CD4-positive, alpha-beta memory T cell (primary cell): ENCODE results near the gene ATP8B3. TPM values are rescaled to one million over a fixed set of nuclear protein-coding genes. Genes with fewer than 3 reads are reported as not detected.

Experiments
- CTCF ChIA-PET: fragments of 350-600 bp; sonication (Branson Sonifier 250); formaldehyde crosslinking; loops from one replicate; lab custom pipeline; 2021; ENCODE audit warnings: inconsistent platforms; ENCODE audit not compliant: partially characterized antibody; lab: Charles Lee
- POLR2A ChIA-PET: fragments of 350-600 bp; sonication (Branson Sonifier 250); formaldehyde crosslinking; loops from one replicate; lab custom pipeline; 2021; ENCODE audit not compliant: partially characterized antibody; lab: Charles Lee
- DNase-seq, 5 donors: peaks; one replicate each; pipeline versions ENCODE4 v3.0.0 to v3.0.0-alpha.2; 2020 to 2022; ENCODE audit warnings: mixed read lengths in 1 of 5
- H3K27ac ChIP-seq: one replicate; pipeline ENCODE4 v1.7.0; 2013; ENCODE audit warnings: low read depth, low read length
- H3K27me3 ChIP-seq: 2 replicates; pipeline ENCODE4 v1.7.0; 2013; ENCODE audit warnings: mild to moderate bottlenecking, low read length, moderate library complexity; ENCODE audit not compliant: insufficient read depth
- H3K36me3 ChIP-seq: 2 replicates; pipeline ENCODE4 v1.7.0; 2013; ENCODE audit warnings: mild to moderate bottlenecking, low read length, moderate library complexity; ENCODE audit not compliant: insufficient read depth
- H3K4me1 ChIP-seq: 2 replicates; pipeline ENCODE4 v1.7.0; 2013; ENCODE audit warnings: mild to moderate bottlenecking, low read length, moderate library complexity; ENCODE audit not compliant: insufficient read depth
- H3K4me3 ChIP-seq, 2 donors: one replicate each; pipeline ENCODE4 v1.7.0; 2013; ENCODE audit warnings: low read length in 2 of 2, mild to moderate bottlenecking in 1 of 2
- H3K9me3 ChIP-seq, 2 donors: one replicate each; pipeline ENCODE4 v1.7.0; 2013; ENCODE audit warnings: low read length in 2 of 2, control low read depth in 1 of 2; ENCODE audit not compliant: control insufficient read depth in 1 of 2
- H3K27ac Mint-ChIP-seq, 7 donors: one replicate each; pipeline ENCODE4 v1.8.0; 2020 to 2021; ENCODE audit warnings: mixed read lengths in 7 of 7, mild to moderate bottlenecking in 6 of 7, inconsistent platforms in 3 of 7, moderate library complexity in 3 of 7
- H3K27me3 Mint-ChIP-seq, 2 donors: one replicate each; pipeline ENCODE4 v1.8.0; 2020 to 2021; ENCODE audit warnings: mixed read lengths in 2 of 2
- H3K36me3 Mint-ChIP-seq, 2 donors: one replicate each; pipeline ENCODE4 v1.8.0; 2020 to 2021; ENCODE audit warnings: mixed read lengths in 2 of 2, inconsistent platforms in 1 of 2, mild to moderate bottlenecking in 1 of 2
- H3K4me1 Mint-ChIP-seq, 4 donors: one replicate each; pipeline ENCODE4 v1.8.0; 2020 to 2021; ENCODE audit warnings: mixed read lengths in 4 of 4, mild to moderate bottlenecking in 1 of 4
- H3K4me3 Mint-ChIP-seq, 8 donors: one replicate each; pipeline ENCODE4 v1.8.0; 2020 to 2021; ENCODE audit warnings: mixed read lengths in 8 of 8, mild to moderate bottlenecking in 7 of 8, moderate library complexity in 6 of 8, inconsistent platforms in 3 of 8
- H3K9me3 Mint-ChIP-seq, 8 donors: one replicate each; pipeline ENCODE4 v1.8.0; 2020 to 2021; ENCODE audit warnings: mixed read lengths in 8 of 8, mild to moderate bottlenecking in 5 of 8, inconsistent platforms in 3 of 8, moderate library complexity in 1 of 8
- intact Hi-C: fragments of 100-400 bp; cut with micrococcal nuclease; formaldehyde crosslinking; loops from one replicate; pipeline ENCODE4 v1.15.1; 2023
- polyA plus RNA-seq, 2 donors: library from polyadenylated mRNA; unstranded; fragments of 300-500 nt; fragmentation: Illumina TruSeq; gene quantifications; one replicate each; pipeline ENCODE4 v1.2.3, GENCODE V29; 2021
- total RNA-seq, 2 experiments: library from RNA; stranded (reverse); gene quantifications; one replicate each; pipeline ENCODE4 v1.2.3, GENCODE V29; 2021

Gene ATP8B3
- total and polyA plus RNA-seq, 4 experiments from 2014 or later: 0.73 to 5.5 (median 3.6) TPM

DNA sequence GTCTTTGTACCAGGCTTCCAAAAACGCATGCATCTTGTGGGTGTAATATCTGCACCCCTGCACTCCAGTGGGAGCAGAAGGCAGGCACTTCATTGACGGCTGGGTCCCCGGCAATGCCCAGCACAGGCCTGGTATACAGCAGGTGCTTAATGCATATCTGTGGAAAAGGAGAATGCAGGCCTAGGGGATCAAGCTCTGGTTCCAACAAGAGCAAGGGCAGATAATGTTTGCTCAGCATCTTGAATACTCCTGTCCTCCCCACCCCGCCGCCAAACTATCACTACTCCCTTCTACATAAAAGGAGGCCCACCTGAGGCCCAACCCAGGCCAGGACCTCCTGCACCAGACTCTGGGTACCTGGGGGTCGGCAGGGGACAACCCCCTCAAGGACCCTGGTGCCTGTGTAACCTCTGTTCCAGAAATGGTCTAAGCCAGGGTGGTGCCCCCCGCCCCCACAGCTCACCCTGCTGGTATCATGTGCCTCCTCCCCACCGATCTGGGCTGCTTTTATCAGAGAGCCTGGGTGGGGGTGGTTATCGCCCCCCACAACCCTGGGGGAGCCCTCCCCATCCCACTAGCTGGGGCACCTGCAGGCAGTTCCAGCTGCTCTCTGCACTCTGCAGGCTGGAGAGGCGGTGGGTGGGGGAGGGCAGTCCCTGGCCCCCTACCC is 46.5 kb upstream of the ATP8B3 start:
- Histone ChIP-seq H3K36me3 (no peaks in the 10 kb centered on the region), H3K27me3 (no peaks in the 10 kb centered on the region), H3K27ac (peak overlapping the region; percentile 73), H3K9me3 (no peaks in the 10 kb centered on the region), H3K4me1 (peaks cover 82% of the 10 kb centered on the region), H3K4me3 (no peak overlapping the region)
- H3K9me3 Mint-ChIP-seq: peaks cover 0 to 2% (median 0%) of the 10 kb centered on the region in 8 donors
- no peaks in the 10 kb centered on the region for H3K27me3 Mint-ChIP-seq
- intact Hi-C loops: no loop called here
- peak overlapping the region; percentile 83 to 99 (median 90) for H3K27ac Mint-ChIP-seq
- ChIA-PET CTCF (interaction anchor here (1.3 kb wide), 1 partner anchor 10 kb away, joined by 4 read pairs; the partner anchor contains the start of gene REXO1), POLR2A (interaction anchor here (0.6 to 5.1 kb wide), 5 partner anchors 14 to 1945 kb away, joined by 3 to 41 read pairs (median 8); partner anchors contain the start of gene ABHD17A)
- H3K4me3 Mint-ChIP-seq: peak overlapping the region in 7 of 8 donors; percentile 1 to 80 (median 48)
- H3K4me1 Mint-ChIP-seq: peaks cover 21 to 74% (median 44%) of the 10 kb centered on the region in 4 donors
- DNase-seq: no peak
- H3K36me3 Mint-ChIP-seq: peaks cover 0 to 7% of the 10 kb centered on the region in 2 donors

DNA sequence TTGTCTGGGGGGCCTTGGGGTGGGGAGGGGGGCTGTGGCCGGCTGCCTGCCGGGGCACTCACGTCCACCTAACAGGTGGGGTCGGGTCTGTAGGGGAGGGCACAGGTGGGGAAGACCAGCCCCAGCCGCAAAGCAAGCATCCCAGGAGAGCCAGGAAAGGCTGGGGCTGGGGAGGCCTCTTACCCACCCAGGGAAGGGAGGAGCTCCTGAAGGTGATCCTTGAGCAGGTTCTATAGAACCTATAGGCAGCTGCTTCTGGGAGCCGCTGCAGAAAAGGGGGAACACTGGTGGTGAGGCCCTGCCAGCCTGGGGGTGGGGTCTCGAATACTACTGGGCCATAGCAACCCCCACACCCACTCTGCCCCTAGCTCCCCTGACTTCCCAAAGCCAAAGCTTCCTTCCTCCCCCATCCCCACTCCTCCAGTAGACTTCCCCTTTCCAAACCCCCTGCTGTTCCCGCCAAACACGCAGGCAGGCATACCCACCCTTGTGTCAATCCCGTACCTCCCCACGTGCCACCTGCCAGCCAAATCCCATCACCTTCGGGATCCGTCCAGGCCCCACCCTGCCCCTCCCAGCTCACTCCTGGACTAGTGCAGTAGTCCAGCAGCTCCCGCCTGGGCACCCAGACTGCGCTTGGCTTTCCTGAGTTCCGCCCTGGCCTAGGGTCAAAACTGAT is 45.7 kb upstream of the ATP8B3 start:
- ChIA-PET CTCF (interaction anchor here (0.6 to 1.4 kb wide), 4 partner anchors 9 to 84 kb away, joined by 3 to 4 read pairs (median 4); partner anchors contain the start of gene REXO1), POLR2A (interaction anchor here (0.9 to 5.1 kb wide), 7 partner anchors 9 to 228 kb away, joined by 3 to 41 read pairs (median 5); partner anchors contain the start of gene ABHD17A)
- peak overlapping the region in 1 of 2 donors; percentile 77 for H3K4me3 ChIP-seq
- no peaks in the 10 kb centered on the region for H3K27me3 ChIP-seq
- H3K36me3 ChIP-seq: no peaks in the 10 kb centered on the region
- Mint-ChIP-seq H3K27me3 (no peaks in the 10 kb centered on the region), H3K4me1 (peaks cover 25 to 81% (median 50%) of the 10 kb centered on the region in 4 donors), H3K9me3 (peaks cover 0 to 2% (median 0%) of the 10 kb centered on the region in 8 donors), H3K36me3 (peaks cover 0 to 9% of the 10 kb centered on the region in 2 donors), H3K27ac (peak overlapping the region; percentile 76 to 99 (median 87)), H3K4me3 (peak overlapping the region in 7 of 8 donors; percentile 51 to 80 (median 69))
- intact Hi-C loops: no loop called here
- H3K9me3 ChIP-seq: no peaks in the 10 kb centered on the region
- H3K27ac ChIP-seq: peak overlapping the region; percentile 73
- DNase-seq: no peak
- peaks cover 90% of the 10 kb centered on the region for H3K4me1 ChIP-seq

DNA sequence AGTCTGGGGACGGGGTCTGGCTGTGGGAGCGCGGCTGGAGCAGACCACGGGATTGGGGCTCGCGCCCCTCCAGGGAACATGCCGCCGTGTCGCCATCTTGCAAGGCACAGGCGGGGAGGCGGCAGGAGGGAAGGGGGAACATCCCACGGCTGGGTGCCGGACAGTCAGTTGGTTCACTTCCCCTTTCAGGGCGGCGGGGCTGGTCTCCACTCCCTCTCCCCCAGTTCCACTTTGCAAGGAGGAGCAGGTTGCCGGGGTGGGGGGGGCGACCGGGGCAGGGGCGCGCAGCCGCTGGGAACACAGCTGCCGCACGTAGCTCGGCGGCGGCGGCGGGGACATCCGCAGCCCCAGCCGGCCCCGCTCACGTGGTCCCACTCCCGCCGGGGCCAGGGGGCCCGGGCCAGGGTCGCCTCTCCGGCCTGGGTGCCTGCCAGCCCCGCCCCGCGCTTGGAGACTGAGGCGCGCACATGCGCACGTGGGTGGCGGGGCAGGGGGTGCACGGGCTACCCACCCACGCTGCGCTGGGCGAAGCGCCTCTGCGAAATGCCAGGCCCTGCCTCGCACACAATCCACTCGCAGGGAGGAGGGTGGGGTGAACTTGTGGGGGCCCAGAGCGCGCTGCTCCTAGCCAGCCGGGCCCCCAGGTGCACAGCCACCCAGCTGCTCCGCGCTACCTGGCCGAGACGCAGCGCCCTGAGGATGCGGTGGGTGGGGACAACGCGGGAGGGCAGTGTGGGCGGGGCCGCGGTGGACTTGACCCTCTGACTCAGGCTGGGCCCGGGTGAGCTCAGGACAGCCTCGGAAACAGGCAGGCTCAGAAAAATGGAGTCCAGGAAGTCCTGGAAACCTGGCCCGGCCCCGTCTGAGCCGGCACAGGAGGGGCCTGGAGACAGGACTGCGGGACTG is 44.9 kb upstream of the ATP8B3 start:
- H3K27me3 Mint-ChIP-seq: no peaks in the 10 kb centered on the region
- H3K4me1 ChIP-seq: peaks cover 96% of the 10 kb centered on the region

DNA sequence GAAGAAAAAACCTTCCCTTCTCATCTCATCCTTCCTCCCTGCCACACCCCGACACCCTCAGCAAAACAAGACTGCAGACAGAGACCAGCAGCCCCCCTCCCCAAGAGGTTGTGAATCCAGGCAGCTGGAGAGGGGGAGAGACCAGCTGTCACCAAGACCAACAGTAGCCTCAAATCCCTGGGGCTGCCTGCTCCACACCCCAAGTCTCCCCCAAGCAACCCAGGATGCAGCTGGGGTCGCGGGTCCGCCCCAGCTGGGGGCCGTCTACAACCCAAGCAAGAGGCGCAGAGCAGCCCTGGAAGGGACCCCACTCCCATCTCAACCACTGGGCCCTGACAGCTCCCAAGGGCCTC is 44.2 kb upstream of the ATP8B3 start:
- DNase-seq: peak in 1 of 5 donors; percentile 45
- peak overlapping the region; percentile 67 to 77 for H3K4me3 ChIP-seq
- H3K36me3 ChIP-seq: no peaks in the 10 kb centered on the region
- H3K4me3 Mint-ChIP-seq: peak overlapping the region; percentile 82 to 88 (median 86)
- POLR2A ChIA-PET: interaction anchor here (0.7 to 5.1 kb wide), 9 partner anchors 8 to 755 kb away, joined by 3 to 41 read pairs (median 6); partner anchors contain the start of genes ABHD17A and MKNK2
- no peaks in the 10 kb centered on the region for H3K27me3 Mint-ChIP-seq
- peaks cover 96% of the 10 kb centered on the region for H3K4me1 ChIP-seq
- H3K27me3 ChIP-seq: no peaks in the 10 kb centered on the region
- H3K9me3 Mint-ChIP-seq: peaks cover 0 to 2% (median 0%) of the 10 kb centered on the region in 8 donors
- H3K27ac Mint-ChIP-seq: peak overlapping the region; percentile 89 to 94 (median 93)
- peak overlapping the region; percentile 73 for H3K27ac ChIP-seq
- CTCF ChIA-PET: no interaction called here
- peaks cover 22 to 69% (median 48%) of the 10 kb centered on the region in 4 donors for H3K4me1 Mint-ChIP-seq
- peaks cover 0 to 4% of the 10 kb centered on the region in 2 donors for H3K36me3 Mint-ChIP-seq
- intact Hi-C loops: no loop called here
- no peaks in the 10 kb centered on the region for H3K9me3 ChIP-seq

More for the DNA sequence above, 44.9 kb upstream of the ATP8B3 start:
- H3K36me3 ChIP-seq: no peaks in the 10 kb centered on the region
- Mint-ChIP-seq H3K36me3 (peaks cover 0 to 4% of the 10 kb centered on the region in 2 donors), H3K4me3 (peak overlapping the region; percentile 82 to 88 (median 86)), H3K9me3 (peaks cover 0 to 2% (median 0%) of the 10 kb centered on the region in 8 donors), H3K27ac (peak overlapping the region; percentile 90 to 99 (median 94)), H3K4me1 (peaks cover 25 to 74% (median 53%) of the 10 kb centered on the region in 4 donors)
- intact Hi-C loops: no loop called here
- ChIA-PET POLR2A (interaction anchor here (0.9 to 5.1 kb wide), 11 partner anchors 8 to 228 kb away, joined by 3 to 41 read pairs (median 6); partner anchors contain the start of gene ABHD17A), CTCF (interaction anchor here (0.6 to 1.4 kb wide), 3 partner anchors 8 to 85 kb away, joined by 3 to 4 read pairs (median 3); no protein-coding TSS in a partner anchor)
- no peaks in the 10 kb centered on the region for H3K9me3 ChIP-seq
- peak overlapping the region; percentile 73 for H3K27ac ChIP-seq
- DNase-seq: peak in 4 of 5 donors; percentile 34 to 42 (median 40)
- H3K27me3 ChIP-seq: no peaks in the 10 kb centered on the region
- H3K4me3 ChIP-seq: peak overlapping the region; percentile 67 to 77

DNA sequence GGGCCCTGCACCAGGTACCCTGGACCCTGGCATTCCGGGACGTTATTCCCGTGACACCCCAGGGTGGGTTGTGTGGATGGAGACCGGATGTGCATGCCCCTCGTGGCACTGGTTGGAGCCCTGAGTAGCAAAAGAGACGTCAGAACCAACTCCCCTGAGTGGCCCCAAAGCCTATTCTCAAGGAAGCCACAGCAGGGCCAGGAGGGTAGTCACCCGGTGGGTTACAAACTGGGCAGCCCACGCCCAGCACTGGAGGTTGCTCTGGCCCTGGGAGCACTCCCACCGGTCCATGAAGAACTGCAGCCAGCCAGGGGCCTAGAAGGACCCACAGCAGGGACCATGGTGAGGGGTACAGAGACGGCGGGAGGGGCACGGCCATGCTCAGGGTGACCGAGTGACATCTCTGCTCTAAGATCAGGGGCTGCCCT is 43.8 kb upstream of the ATP8B3 start:
- Mint-ChIP-seq H3K27me3 (no peaks in the 10 kb centered on the region), H3K9me3 (peaks cover 0 to 2% (median 0%) of the 10 kb centered on the region in 8 donors), H3K4me1 (peaks cover 23 to 69% (median 46%) of the 10 kb centered on the region in 4 donors), H3K36me3 (peaks cover 0 to 4% of the 10 kb centered on the region in 2 donors), H3K4me3 (peak overlapping the region; percentile 82 to 88 (median 86)), H3K27ac (peak overlapping the region; percentile 89 to 94 (median 93))
- POLR2A ChIA-PET: interaction anchor here (0.7 to 5.1 kb wide), 11 partner anchors 9 to 756 kb away, joined by 3 to 41 read pairs (median 5); partner anchors contain the start of genes ABHD17A and MKNK2
- no peaks in the 10 kb centered on the region for H3K36me3 ChIP-seq
- H3K27ac ChIP-seq: peak overlapping the region; percentile 73
- peak overlapping the region; percentile 67 to 77 for H3K4me3 ChIP-seq
- peaks cover 92% of the 10 kb centered on the region for H3K4me1 ChIP-seq
- H3K9me3 ChIP-seq: no peaks in the 10 kb centered on the region
- H3K27me3 ChIP-seq: no peaks in the 10 kb centered on the region
- CTCF ChIA-PET: interaction anchor here (1.8 kb wide), 1 partner anchor 10 kb away, joined by 4 read pairs; no protein-coding TSS in a partner anchor
- intact Hi-C loops: loop anchor here (1.0 kb wide), 1 partner anchor 8 kb away; no protein-coding TSS in a partner anchor
- DNase-seq: peak in 4 of 5 donors; percentile 26 to 60 (median 38)
